WTC11 (cell line): ENCODE data around the gene TMEM212.

Source experiments
- CTCF ChIP-seq: fragments of 200-600 bp; IDR thresholded peaks from 2 replicates; pipeline ENCODE4 v1.8.0; 2022; ENCODE audit warnings: antibody characterized with exemption
- GABPB1 ChIP-seq: sonication (generic); formaldehyde crosslinking; IDR thresholded peaks from 2 replicates; pipeline ENCODE4 v1.8.1; 2023; ENCODE audit warnings: mild to moderate bottlenecking, missing genetic modification reagents
- SP1 ChIP-seq: sonication (generic); formaldehyde crosslinking; conservative IDR thresholded peaks from 2 replicates; pipeline ENCODE4 v1.8.1; 2022; ENCODE audit warnings: missing genetic modification reagents
- ZNF138 ChIP-seq: sonication (generic); formaldehyde crosslinking; conservative IDR thresholded peaks from 2 replicates; pipeline ENCODE4 v1.8.1; 2022; ENCODE audit warnings: mild to moderate bottlenecking, moderate library complexity, missing genetic modification reagents

GRCh38 chr3:171831936-171832335 is 11.2 kb upstream of the TMEM212 start:
- TF ChIP-seq ZNF138 (CRISPR knock-in tag) (no peak), SP1 (no peak), CTCF (no peak), GABPB1 (CRISPR knock-in tag) (no peak)
